ENCODE results near the gene OLFML1.

OLFML1 gene

GRCh38 chr11:7500251-7500650 is 14.9 kb downstream of the OLFML1 start:
- H3K27me3 ChIP-seq (ENCODE audit: insufficient read depth, poor library complexity, severe bottlenecking), result no peaks in the 10 kb centered on the region
- TF ChIP-seq GABPA (IDR thresholded peaks at IDR 0.05; ENCODE audit: low read depth), result no peak
- TF ChIP-seq, protein P1, sequence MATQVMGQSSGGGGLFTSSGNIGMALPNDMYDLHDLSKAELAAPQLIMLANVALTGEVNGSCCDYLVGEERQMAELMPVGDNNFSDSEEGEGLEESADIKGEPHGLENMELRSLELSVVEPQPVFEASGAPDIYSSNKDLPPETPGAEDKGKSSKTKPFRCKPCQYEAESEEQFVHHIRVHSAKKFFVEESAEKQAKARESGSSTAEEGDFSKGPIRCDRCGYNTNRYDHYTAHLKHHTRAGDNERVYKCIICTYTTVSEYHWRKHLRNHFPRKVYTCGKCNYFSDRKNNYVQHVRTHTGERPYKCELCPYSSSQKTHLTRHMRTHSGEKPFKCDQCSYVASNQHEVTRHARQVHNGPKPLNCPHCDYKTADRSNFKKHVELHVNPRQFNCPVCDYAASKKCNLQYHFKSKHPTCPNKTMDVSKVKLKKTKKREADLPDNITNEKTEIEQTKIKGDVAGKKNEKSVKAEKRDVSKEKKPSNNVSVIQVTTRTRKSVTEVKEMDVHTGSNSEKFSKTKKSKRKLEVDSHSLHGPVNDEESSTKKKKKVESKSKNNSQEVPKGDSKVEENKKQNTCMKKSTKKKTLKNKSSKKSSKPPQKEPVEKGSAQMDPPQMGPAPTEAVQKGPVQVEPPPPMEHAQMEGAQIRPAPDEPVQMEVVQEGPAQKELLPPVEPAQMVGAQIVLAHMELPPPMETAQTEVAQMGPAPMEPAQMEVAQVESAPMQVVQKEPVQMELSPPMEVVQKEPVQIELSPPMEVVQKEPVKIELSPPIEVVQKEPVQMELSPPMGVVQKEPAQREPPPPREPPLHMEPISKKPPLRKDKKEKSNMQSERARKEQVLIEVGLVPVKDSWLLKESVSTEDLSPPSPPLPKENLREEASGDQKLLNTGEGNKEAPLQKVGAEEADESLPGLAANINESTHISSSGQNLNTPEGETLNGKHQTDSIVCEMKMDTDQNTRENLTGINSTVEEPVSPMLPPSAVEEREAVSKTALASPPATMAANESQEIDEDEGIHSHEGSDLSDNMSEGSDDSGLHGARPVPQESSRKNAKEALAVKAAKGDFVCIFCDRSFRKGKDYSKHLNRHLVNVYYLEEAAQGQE (IDR thresholded peaks at IDR 0.05; ENCODE audit: insufficient replicate concordance, low read depth), result no peak
- TF ChIP-seq SPI1 (IDR thresholded peaks at IDR 0.05; ENCODE audit: borderline replicate concordance, low read depth), result no peak
- TF ChIP-seq CTCF (IDR thresholded peaks at IDR 0.05; ENCODE audit: insufficient read depth, low read length), result no peak
- TF ChIP-seq POLR2AphosphoS5 (IDR thresholded peaks at IDR 0.05; ENCODE audit: low read depth), result no peak
- H3K27ac ChIP-seq (replicated peaks), result no peak overlapping the region
- H3K4me3 ChIP-seq (replicated peaks; ENCODE audit: insufficient read depth, low read length), result no peak overlapping the region
- DNase-seq (ENCODE audit: low read depth in 1 of 2, low spot score in 1 of 2), result no peak

- TF ChIP-seq CTCF (IDR thresholded peaks at IDR 0.05; ENCODE audit: insufficient read depth, low read length) (no peak), POLR2AphosphoS5 (IDR thresholded peaks at IDR 0.05; ENCODE audit: low read depth) (no peak), SPI1 (IDR thresholded peaks at IDR 0.05; ENCODE audit: borderline replicate concordance, low read depth) (no peak), GABPA (IDR thresholded peaks at IDR 0.05; ENCODE audit: low read depth) (no peak)
- TF ChIP-seq, protein P1 (IDR thresholded peaks at IDR 0.05; ENCODE audit: insufficient replicate concordance, low read depth), result no peak
- H3K27ac ChIP-seq (replicated peaks), result no peak overlapping the region
- DNase-seq (ENCODE audit: low read depth in 1 of 2, low spot score in 1 of 2), result no peak
- no peaks in the 10 kb centered on the region for H3K27me3 ChIP-seq (ENCODE audit: insufficient read depth, poor library complexity, severe bottlenecking)
- H3K4me3 ChIP-seq (replicated peaks; ENCODE audit: insufficient read depth, low read length), result no peak overlapping the region
Measured at GRCh38 chr11:7501251-7501650, 15.9 kb downstream of the OLFML1 start.

DNA sequence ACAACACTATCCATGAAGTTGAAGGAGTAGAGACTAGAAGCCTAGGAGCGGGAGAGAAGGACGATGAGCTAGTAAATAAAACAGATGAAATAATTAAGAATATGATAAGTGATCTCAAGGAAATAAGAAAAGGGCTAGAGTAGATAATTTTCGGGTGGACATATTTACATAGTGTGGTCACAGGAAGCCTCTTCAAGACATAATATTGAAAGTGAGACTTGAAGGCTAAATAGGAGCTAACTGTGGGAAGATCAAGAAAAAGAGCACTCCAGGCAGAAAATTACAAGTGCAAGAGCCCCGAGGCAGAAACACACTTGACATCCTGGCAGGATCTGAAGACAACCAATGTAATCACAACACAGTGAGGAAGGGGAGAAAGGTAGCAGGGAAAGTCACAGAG is 16.6 kb downstream of the OLFML1 start:
- no peak for TF ChIP-seq POLR2AphosphoS5 (IDR thresholded peaks at IDR 0.05; ENCODE audit: low read depth)
- no peak for TF ChIP-seq SPI1 (IDR thresholded peaks at IDR 0.05; ENCODE audit: borderline replicate concordance, low read depth)
- no peak for TF ChIP-seq CTCF (IDR thresholded peaks at IDR 0.05; ENCODE audit: insufficient read depth, low read length)
- no peak for TF ChIP-seq GABPA (IDR thresholded peaks at IDR 0.05; ENCODE audit: low read depth)
- TF ChIP-seq, protein P1 (IDR thresholded peaks at IDR 0.05; ENCODE audit: insufficient replicate concordance, low read depth), result no peak
- Histone ChIP-seq H3K27ac (replicated peaks) (no peak overlapping the region), H3K4me3 (replicated peaks; ENCODE audit: insufficient read depth, low read length) (no peak overlapping the region), H3K27me3 (ENCODE audit: insufficient read depth, poor library complexity, severe bottlenecking) (no peaks in the 10 kb centered on the region)
- no peak for DNase-seq (ENCODE audit: low read depth in 1 of 2, low spot score in 1 of 2)

Data from HL-60 (cell line).